Pancreas (tissue), 10 donors: ENCODE measurements around the gene DHCR24. TPM values are rescaled to one million over a fixed set of nuclear protein-coding genes. Genes with fewer than 3 reads are reported as not detected.

Experiments used
- ATAC-seq, 4 donors: fragments of 200-7000 bp; cut with Tn5 transposase; one replicate each; pipeline versions ENCODE4 v1.8.0 to v1.9.1; 2020; ENCODE audit warnings: mild to moderate bottlenecking in 4 of 4, moderate library complexity in 4 of 4
- DNase-seq, 6 donors: peaks; one replicate each; pipeline ENCODE4 v3.0.0-alpha.2; 2020
- FAIRE-seq: peaks from 2 replicates; lab custom pipeline; 2012; peaks lifted over from hg19 to GRCh38; lab: Jason Lieb, UNC
- H3K27ac ChIP-seq, 4 donors: fragments of 200-600 bp; sonication (generic); 1 replicate in 3 of 4; 2 replicates in 1 of 4; pipeline versions ENCODE4 v1.5.0 to v1.8.0; 2020
- H3K27me3 ChIP-seq, 4 donors: fragments of 200-600 bp; one replicate each; pipeline ENCODE4 v1.8.0; 2021
- H3K36me3 ChIP-seq, 3 donors: fragments of 200-600 bp; sonication (generic) in 1 of 3; one replicate each; pipeline versions ENCODE4 v1.5.0 to v1.8.0; 2020 to 2021
- H3K4me1 ChIP-seq, 3 donors: fragments of 200-600 bp; one replicate each; pipeline ENCODE4 v1.8.0; 2021
- H3K4me3 ChIP-seq, 4 donors: fragments of 200-600 bp; sonication (generic) in 2 of 4; one replicate each; pipeline versions ENCODE4 v1.5.0 to v1.8.0; 2020 to 2021
- H3K9me3 ChIP-seq, 4 donors: fragments of 200-600 bp; one replicate each; pipeline ENCODE4 v1.8.0; 2021
- CTCF ChIP-seq, 4 donors: fragments of 200-600 bp; sonication (generic) in 3 of 4; IDR thresholded peaks; one replicate each; pipeline versions ENCODE4 v1.5.0 to v1.8.0; 2021; ENCODE audit warnings: antibody characterized with exemption in 4 of 4
- WGBS, 2 donors: extraction: QIAGEN DNeasy Blood & Tissue Kit; methylation state at CpG; one replicate each; pipeline ENCODE4 v1.1.7; 2013; 5-methylcytosine and 5-hydroxymethylcytosine counted together
- intact Hi-C, 3 donors: fragments of 100-400 bp; cut with DNase I; formaldehyde crosslinking; loops; one replicate each; pipeline versions ENCODE4 v1.11.1 to v1.14.2; 2022
- polyA plus RNA-seq, 2 donors: library from polyadenylated mRNA; stranded (reverse); fragments of 200-250 nt; gene quantifications; one replicate each; pipeline ENCODE4 v1.2.3, GENCODE V29; 2013
- total RNA-seq, 6 donors: library from RNA; stranded (reverse); fragmentation: NEBNext Ultra II Directional in 4 of 6; extraction: Animal tissue kit (Norgen Biotek cat#: 25700) in 4 of 6; gene quantifications; one replicate each; pipeline versions ENCODE4 v1.2.1 to v1.2.4, GENCODE V29; 2021 to 2023
- donor health status: healthy with polysubstance abuse.
- donor health status: DM: no; HTN: no; CAD: no; lungs with moderate emphysema.
- donor health status: DM: no; HTN: no; CAD: no.
- donor health status: control.
- donor health status: control.
- donor health status: Bipolar disorder and iron deficiency.
- donor health status: DM: yes; HTN: yes; CAD: no.
- donor health status: DM: no; HTN: no; CAD: no.
- donor health status: DM: no; HTN: no; CAD: no.
- donor health status: DM: yes; HTN: yes; CAD: no.

The DHCR24 gene
- total and polyA plus RNA-seq, 8 donors = 10.6 to 64.7 (median 23.6) TPM

GRCh38 chr1:54818461-54819194, 68.4 kb downstream of the DHCR24 start:
- no peaks in the 10 kb centered on the region for H3K4me1 ChIP-seq
- 71 to 75% methylated on average over 5 of the region's 5 CpGs for WGBS, 2 donors
- H3K36me3 ChIP-seq = no peaks in the 10 kb centered on the region
- TF ChIP-seq CTCF (IDR thresholded peaks at IDR 0.05) = no peak
- H3K4me3 ChIP-seq = no peak overlapping the region
- no peaks in the 10 kb centered on the region for H3K27me3 ChIP-seq
- FAIRE-seq = no peak
- intact Hi-C loops = loop anchor here in 2 of 3 donors (10.0 kb wide), 3 partner anchors 314 to 944 kb away; no protein-coding TSS in a partner anchor
- ATAC-seq = no peak
- DNase-seq = no peak
- H3K27ac ChIP-seq = no peak overlapping the region
- no peaks in the 10 kb centered on the region for H3K9me3 ChIP-seq

- FAIRE-seq = no peak
- 85 to 88% methylated on average over 13 of the region's 13 CpGs for WGBS, 2 donors
- Histone ChIP-seq H3K36me3 (no peaks in the 10 kb centered on the region), H3K4me3 (no peak overlapping the region), H3K9me3 (no peaks in the 10 kb centered on the region), H3K27me3 (no peaks in the 10 kb centered on the region), H3K4me1 (no peaks in the 10 kb centered on the region), H3K27ac (no peak overlapping the region)
- no peak for DNase-seq
- intact Hi-C loops = loop anchor here in 2 of 3 donors (10.0 kb wide), 3 partner anchors 312 to 942 kb away; no protein-coding TSS in a partner anchor
- no peak for TF ChIP-seq CTCF (IDR thresholded peaks at IDR 0.05)
- ATAC-seq = no peak
These were observed 70.0 kb downstream of the DHCR24 start for GRCh38 chr1:54816951-54817350.

GRCh38 chr1:54816130-54816529, 70.9 kb downstream of the DHCR24 start:
- Histone ChIP-seq H3K36me3 (no peaks in the 10 kb centered on the region), H3K27me3 (no peaks in the 10 kb centered on the region), H3K4me1 (no peaks in the 10 kb centered on the region), H3K4me3 (no peak overlapping the region), H3K27ac (no peak overlapping the region), H3K9me3 (no peaks in the 10 kb centered on the region)
- ATAC-seq = no peak
- DNase-seq = no peak
- intact Hi-C loops = loop anchor here in 2 of 3 donors (10.0 kb wide), 3 partner anchors 311 to 941 kb away; no protein-coding TSS in a partner anchor
- 64 to 74% methylated on average over 6 of the region's 6 CpGs for WGBS, 2 donors
- FAIRE-seq = no peak
- no peak for TF ChIP-seq CTCF (IDR thresholded peaks at IDR 0.05)

GRCh38 chr1:54815086-54815876, 71.7 kb downstream of the DHCR24 start:
- H3K36me3 ChIP-seq = no peaks in the 10 kb centered on the region
- no peaks in the 10 kb centered on the region for H3K27me3 ChIP-seq
- ATAC-seq (no peak), FAIRE-seq (no peak), DNase-seq (no peak)
- H3K9me3 ChIP-seq = no peaks in the 10 kb centered on the region
- no peak overlapping the region for H3K27ac ChIP-seq
- H3K4me1 ChIP-seq = no peaks in the 10 kb centered on the region
- no peak for TF ChIP-seq CTCF (IDR thresholded peaks at IDR 0.05)
- intact Hi-C loops = loop anchor here in 2 of 3 donors (10.0 kb wide), 3 partner anchors 310 to 940 kb away; no protein-coding TSS in a partner anchor
- H3K4me3 ChIP-seq = no peak overlapping the region
- WGBS, 2 donors = 85 to 88% methylated on average over 7 of the region's 7 CpGs
